HepG2 (cell line): ENCODE results near the gene HAUS7.

Source experiments
- ATF7 ChIP-seq, 2 experiments: fragments of 450-650 bp in 1 of 2; sonication (generic) in 1 of 2; formaldehyde crosslinking in 1 of 2; IDR thresholded peaks; 2 replicates each; pipeline versions ENCODE4 v1.4.0 to v1.6.1; 2016 to 2020; ENCODE audit warnings: antibody characterized with exemption in 1 of 2, mild to moderate bottlenecking in 1 of 2, missing genetic modification reagents in 1 of 2
- CCAR2 ChIP-seq: fragments of 200-400 bp; formaldehyde crosslinking; optimal IDR thresholded peaks from 2 replicates; pipeline ENCODE3; 2018; ENCODE audit warnings: low read depth, mild to moderate bottlenecking, low read length, moderate library complexity
- JUND ChIP-seq: sonication (generic); formaldehyde crosslinking; IDR thresholded peaks from 2 replicates; pipeline ENCODE4 v1.8.0; 2022; ENCODE audit warnings: mild to moderate bottlenecking, missing genetic modification reagents
- MYC ChIP-seq: sonication (generic); formaldehyde crosslinking; IDR thresholded peaks from 2 replicates; pipeline ENCODE4 v1.9.0; 2021; ENCODE audit warnings: missing genetic modification reagents, borderline replicate concordance
- POLR2AphosphoS5 ChIP-seq: IDR thresholded peaks from 2 replicates; pipeline ENCODE4 v1.6.1; 2012; ENCODE audit warnings: low read depth, low read length
- RFX3 ChIP-seq: IDR thresholded peaks from 2 replicates; pipeline ENCODE4 v1.6.1; 2016; ENCODE audit warnings: missing biosample characterization, missing genetic modification reagents
- SP140L ChIP-seq: sonication (generic); formaldehyde crosslinking; IDR thresholded peaks from 2 replicates; pipeline ENCODE4 v1.4.0; 2020; ENCODE audit warnings: missing genetic modification reagents, borderline replicate concordance
- ZNF331 ChIP-seq: sonication (generic); formaldehyde crosslinking; IDR thresholded peaks from 2 replicates; pipeline ENCODE4 v1.4.0; 2020; ENCODE audit warnings: missing genetic modification reagents
- ZNF33B ChIP-seq: sonication (generic); formaldehyde crosslinking; IDR thresholded peaks from 2 replicates; pipeline ENCODE4 v1.5.1; 2020; ENCODE audit warnings: mild to moderate bottlenecking, missing genetic modification reagents
- TF ChIP-seq, protein P1 (sequence below): sonication (generic); formaldehyde crosslinking; IDR thresholded peaks from 2 replicates; pipeline ENCODE4 v1.4.0; 2020; ENCODE audit warnings: mild to moderate bottlenecking, missing genetic modification reagents
- TF ChIP-seq, protein P2 (sequence below): sonication (generic); formaldehyde crosslinking; IDR thresholded peaks from 2 replicates; pipeline ENCODE4 v1.5.0; 2020; ENCODE audit warnings: mild to moderate bottlenecking, missing genetic modification reagents, moderate library complexity
- TF ChIP-seq, protein P3 (sequence below): IDR thresholded peaks from 2 replicates; pipeline ENCODE4 v1.6.1; 2016; ENCODE audit warnings: mild to moderate bottlenecking

DNA sequence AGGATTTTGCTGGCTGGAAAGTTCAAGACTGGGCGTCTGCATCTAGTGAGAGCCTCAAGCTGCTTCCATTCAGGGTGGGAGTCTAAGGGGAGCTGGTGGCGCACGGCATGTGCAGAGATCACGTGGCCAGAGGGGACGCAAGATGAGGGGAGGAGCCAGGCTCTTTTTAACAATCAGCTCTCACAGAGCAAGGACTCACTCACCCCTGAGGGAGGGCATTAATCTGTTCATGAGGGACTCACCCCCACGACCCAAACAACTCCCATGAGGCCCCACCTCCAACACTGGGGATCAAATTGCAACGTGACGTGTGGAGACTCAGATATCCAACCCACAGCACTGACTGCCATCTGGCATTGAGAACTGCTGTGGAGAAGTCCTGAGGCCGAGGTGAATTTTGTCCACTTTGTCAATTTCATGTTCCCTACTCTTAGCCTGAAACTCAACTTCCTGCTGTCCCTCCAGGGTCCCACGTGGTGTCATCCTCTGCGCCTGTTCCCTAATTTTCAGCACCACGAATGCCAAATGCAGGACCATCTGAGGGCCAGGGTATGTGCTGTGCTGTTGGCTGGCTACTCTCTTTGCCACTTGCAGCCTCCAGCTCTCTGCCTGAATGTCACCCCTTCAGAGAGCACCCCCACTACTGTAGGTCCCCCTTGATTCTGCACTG lies 53.5 kb downstream of the HAUS7 start:
- TF ChIP-seq, protein P1, sequence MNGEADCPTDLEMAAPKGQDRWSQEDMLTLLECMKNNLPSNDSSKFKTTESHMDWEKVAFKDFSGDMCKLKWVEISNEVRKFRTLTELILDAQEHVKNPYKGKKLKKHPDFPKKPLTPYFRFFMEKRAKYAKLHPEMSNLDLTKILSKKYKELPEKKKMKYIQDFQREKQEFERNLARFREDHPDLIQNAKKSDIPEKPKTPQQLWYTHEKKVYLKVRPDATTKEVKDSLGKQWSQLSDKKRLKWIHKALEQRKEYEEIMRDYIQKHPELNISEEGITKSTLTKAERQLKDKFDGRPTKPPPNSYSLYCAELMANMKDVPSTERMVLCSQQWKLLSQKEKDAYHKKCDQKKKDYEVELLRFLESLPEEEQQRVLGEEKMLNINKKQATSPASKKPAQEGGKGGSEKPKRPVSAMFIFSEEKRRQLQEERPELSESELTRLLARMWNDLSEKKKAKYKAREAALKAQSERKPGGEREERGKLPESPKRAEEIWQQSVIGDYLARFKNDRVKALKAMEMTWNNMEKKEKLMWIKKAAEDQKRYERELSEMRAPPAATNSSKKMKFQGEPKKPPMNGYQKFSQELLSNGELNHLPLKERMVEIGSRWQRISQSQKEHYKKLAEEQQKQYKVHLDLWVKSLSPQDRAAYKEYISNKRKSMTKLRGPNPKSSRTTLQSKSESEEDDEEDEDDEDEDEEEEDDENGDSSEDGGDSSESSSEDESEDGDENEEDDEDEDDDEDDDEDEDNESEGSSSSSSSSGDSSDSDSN, result no peak
- TF ChIP-seq, protein P2, sequence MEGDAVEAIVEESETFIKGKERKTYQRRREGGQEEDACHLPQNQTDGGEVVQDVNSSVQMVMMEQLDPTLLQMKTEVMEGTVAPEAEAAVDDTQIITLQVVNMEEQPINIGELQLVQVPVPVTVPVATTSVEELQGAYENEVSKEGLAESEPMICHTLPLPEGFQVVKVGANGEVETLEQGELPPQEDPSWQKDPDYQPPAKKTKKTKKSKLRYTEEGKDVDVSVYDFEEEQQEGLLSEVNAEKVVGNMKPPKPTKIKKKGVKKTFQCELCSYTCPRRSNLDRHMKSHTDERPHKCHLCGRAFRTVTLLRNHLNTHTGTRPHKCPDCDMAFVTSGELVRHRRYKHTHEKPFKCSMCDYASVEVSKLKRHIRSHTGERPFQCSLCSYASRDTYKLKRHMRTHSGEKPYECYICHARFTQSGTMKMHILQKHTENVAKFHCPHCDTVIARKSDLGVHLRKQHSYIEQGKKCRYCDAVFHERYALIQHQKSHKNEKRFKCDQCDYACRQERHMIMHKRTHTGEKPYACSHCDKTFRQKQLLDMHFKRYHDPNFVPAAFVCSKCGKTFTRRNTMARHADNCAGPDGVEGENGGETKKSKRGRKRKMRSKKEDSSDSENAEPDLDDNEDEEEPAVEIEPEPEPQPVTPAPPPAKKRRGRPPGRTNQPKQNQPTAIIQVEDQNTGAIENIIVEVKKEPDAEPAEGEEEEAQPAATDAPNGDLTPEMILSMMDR (CRISPR knock-in tag), result no peak
- TF ChIP-seq POLR2AphosphoS5 (no peak), ATF7 (IDR thresholded peaks at IDR 0.05) (no peak), ATF7 (CRISPR knock-in tag; IDR thresholded peaks at IDR 0.05) (no peak), CCAR2 (no peak), MYC (CRISPR knock-in tag) (no peak), SP140L (CRISPR knock-in tag) (no peak), ZNF33B (CRISPR knock-in tag) (no peak), ZNF331 (no peak), RFX3 (CRISPR knock-in tag) (no peak), JUND (CRISPR knock-in tag) (no peak)
- TF ChIP-seq, protein P3, sequence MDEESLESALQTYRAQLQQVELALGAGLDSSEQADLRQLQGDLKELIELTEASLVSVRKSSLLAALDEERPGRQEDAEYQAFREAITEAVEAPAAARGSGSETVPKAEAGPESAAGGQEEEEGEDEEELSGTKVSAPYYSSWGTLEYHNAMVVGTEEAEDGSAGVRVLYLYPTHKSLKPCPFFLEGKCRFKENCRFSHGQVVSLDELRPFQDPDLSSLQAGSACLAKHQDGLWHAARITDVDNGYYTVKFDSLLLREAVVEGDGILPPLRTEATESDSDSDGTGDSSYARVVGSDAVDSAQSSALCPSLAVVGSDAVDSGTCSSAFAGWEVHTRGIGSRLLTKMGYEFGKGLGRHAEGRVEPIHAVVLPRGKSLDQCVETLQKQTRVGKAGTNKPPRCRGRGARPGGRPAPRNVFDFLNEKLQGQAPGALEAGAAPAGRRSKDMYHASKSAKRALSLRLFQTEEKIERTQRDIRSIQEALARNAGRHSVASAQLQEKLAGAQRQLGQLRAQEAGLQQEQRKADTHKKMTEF, result no peak
